HepG2 (cell line): ENCODE data around the gene FANCE. TPM values are rescaled to one million over a fixed set of nuclear protein-coding genes. Genes with fewer than 3 reads are reported as not detected.

Experiments
- AHR ChIP-seq: IDR thresholded peaks from 2 replicates; pipeline ENCODE4 v1.6.1; 2018; ENCODE audit warnings: missing genetic modification reagents, missing compliant biosample characterization
- BORCS8-MEF2B ChIP-seq: sonication (generic); formaldehyde crosslinking; IDR thresholded peaks from 2 replicates; pipeline ENCODE4 v1.8.0; 2022; ENCODE audit warnings: mild to moderate bottlenecking, missing genetic modification reagents
- CENPX ChIP-seq: sonication (generic); formaldehyde crosslinking; IDR thresholded peaks from 2 replicates; pipeline ENCODE4 v1.9.0; 2021; ENCODE audit warnings: mild to moderate bottlenecking, missing genetic modification reagents, moderate library complexity
- GPN1 ChIP-seq: sonication (generic); formaldehyde crosslinking; IDR thresholded peaks from 2 replicates; pipeline ENCODE4 v1.5.1; 2020; ENCODE audit warnings: missing genetic modification reagents, borderline replicate concordance
- KDM2A ChIP-seq: sonication (generic); formaldehyde crosslinking; IDR thresholded peaks from 2 replicates; pipeline ENCODE4 v1.4.0; 2020; ENCODE audit warnings: low read depth, missing genetic modification reagents, borderline replicate concordance
- NAIF1 ChIP-seq: sonication (generic); formaldehyde crosslinking; IDR thresholded peaks from 2 replicates; pipeline ENCODE4 v1.5.0; 2020; ENCODE audit warnings: mild to moderate bottlenecking, missing genetic modification reagents, borderline replicate concordance
- NFATC3 ChIP-seq: sonication (generic); formaldehyde crosslinking; IDR thresholded peaks from 2 replicates; pipeline ENCODE4 v1.5.1; 2020; ENCODE audit warnings: mild to moderate bottlenecking, missing genetic modification reagents
- RBM39 ChIP-seq: fragments of 200-400 bp; formaldehyde crosslinking; IDR thresholded peaks from one replicate; pipeline ENCODE4 v1.6.1; 2018; ENCODE audit warnings: antibody characterized with exemption, mild to moderate bottlenecking, low read depth, low read length; ENCODE audit not compliant: poor library complexity, severe bottlenecking
- SMARCE1 ChIP-seq: fragments of 450-650 bp; IDR thresholded peaks from 2 replicates; pipeline ENCODE4 v1.6.1; 2017; ENCODE audit warnings: borderline replicate concordance
- YEATS4 ChIP-seq: sonication (generic); formaldehyde crosslinking; IDR thresholded peaks from 2 replicates; pipeline ENCODE4 v1.4.0; 2020; ENCODE audit warnings: missing genetic modification reagents, borderline replicate concordance
- ZFP91 ChIP-seq: sonication (generic); formaldehyde crosslinking; IDR thresholded peaks from 2 replicates; pipeline ENCODE4 v1.9.0; 2022; ENCODE audit warnings: missing genetic modification reagents, mild to moderate bottlenecking, borderline replicate concordance
- ZNF512B ChIP-seq: sonication (generic); formaldehyde crosslinking; IDR thresholded peaks from 2 replicates; pipeline ENCODE4 v1.5.1; 2020; ENCODE audit warnings: missing genetic modification reagents, mild to moderate bottlenecking, borderline replicate concordance
- ZNF609 ChIP-seq: sonication (generic); formaldehyde crosslinking; IDR thresholded peaks from 2 replicates; pipeline ENCODE4 v1.4.0; 2020; ENCODE audit warnings: mild to moderate bottlenecking, missing genetic modification reagents, borderline replicate concordance
- ZNF740 ChIP-seq: sonication (generic); formaldehyde crosslinking; IDR thresholded peaks from 2 replicates; pipeline ENCODE4 v1.4.0; 2020; ENCODE audit warnings: missing genetic modification reagents
- ZNF749 ChIP-seq: sonication (generic); formaldehyde crosslinking; IDR thresholded peaks from 2 replicates; pipeline ENCODE4 v1.8.0; 2022; ENCODE audit warnings: mild to moderate bottlenecking, missing genetic modification reagents, moderate library complexity, borderline replicate concordance
- ZUFSP ChIP-seq: sonication (generic); formaldehyde crosslinking; IDR thresholded peaks from 2 replicates; pipeline ENCODE4 v1.9.0; 2021; ENCODE audit warnings: missing genetic modification reagents, mild to moderate bottlenecking, borderline replicate concordance
- polyA plus RNA-seq, 8 experiments: library from polyadenylated mRNA; depleted of rRNA in 3 of 8; stranded (reverse) in 7 of 8; unstranded in 1 of 8; fragments of >200 nt; fragmentation: Illumina TruSeq in 4 of 8; extraction: Trizol in 4 of 8; gene quantifications; 2 replicates each; pipeline versions ENCODE4 v1.2.1 to v1.2.3, GENCODE V29; 2011 to 2016; ENCODE audit warnings: low read depth in 4 of 8, missing spikeins in 1 of 8, mixed read lengths in 1 of 8; ENCODE audit not compliant: insufficient read depth in 1 of 8
- total RNA-seq, 5 experiments: library from RNA; depleted of rRNA; stranded (reverse); fragments of >200 nt; fragmentation: Illumina TruSeq; extraction: Trizol; gene quantifications; 2 replicates each; pipeline ENCODE4 v1.2.3, GENCODE V29; 2016; ENCODE audit warnings: low read depth in 1 of 5

FANCE gene
- total and polyA plus RNA-seq, 2 of the 13 experiments (the other 11 are each of a cell fraction or from before 2014, with no cell fraction given): 7.1 to 11.2 TPM

GRCh38 chr6:35468181-35468979 lies 16.2 kb downstream of the FANCE start, which contains the start of gene RPL10A (continued):
- TF ChIP-seq ZFP91 (CRISPR knock-in tag) (peak; percentile 95; the same call in 1 of the 2 replicates), ZUFSP (CRISPR knock-in tag) (no peak; the same call in 1 of the 2 replicates), ZNF740 (CRISPR knock-in tag) (peak; percentile 82; the same call in 1 of the 2 replicates), GPN1 (no peak; the same call in 1 of the 2 replicates), ZNF749 (CRISPR knock-in tag) (peak; percentile 88), NFATC3 (no peak), SMARCE1 (no peak), YEATS4 (CRISPR knock-in tag) (peak; percentile 99), KDM2A (CRISPR knock-in tag) (peak; percentile 89), RBM39 (peak; percentile 99), BORCS8-MEF2B (peak; percentile 96), ZNF512B (CRISPR knock-in tag) (no peak; the same call in 1 of the 2 replicates), CENPX (CRISPR knock-in tag) (no peak), ZNF609 (CRISPR knock-in tag) (peak; percentile 60; the same call in 1 of the 2 replicates), NAIF1 (peak; percentile 96), AHR (CRISPR knock-in tag) (peak; percentile 94; the same call in 1 of the 2 replicates)
